CD4-positive, alpha-beta T cell treated with Interleukin-1 beta for 1 hour (primary cell): ENCODE results near the gene SURF6.

Experiments used
- DNase-seq, 2 donors: peaks; one replicate each; pipeline ENCODE4 v3.0.0-alpha.2; 2020 to 2022

Gene SURF6

DNA sequence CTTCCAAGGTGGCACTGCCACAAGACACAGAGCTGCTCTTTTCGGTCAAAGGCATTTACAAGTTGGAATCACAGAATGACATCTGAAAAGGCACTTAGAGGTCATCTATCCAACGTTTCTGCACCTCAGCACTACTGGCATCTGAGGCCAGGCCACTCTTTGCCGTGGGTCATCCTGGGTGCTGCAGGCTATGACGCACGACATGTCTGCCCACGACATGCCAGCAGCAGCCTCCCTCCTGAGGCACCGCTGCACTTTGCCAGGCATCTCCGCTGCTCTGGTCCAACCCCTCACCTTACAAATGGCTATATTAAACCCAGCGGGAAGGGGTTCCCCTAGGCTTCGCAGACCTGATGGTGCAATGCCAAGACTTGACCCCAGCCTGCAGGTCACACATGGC is 31.8 kb upstream of the SURF6 start:
- no peak for DNase-seq

- DNase-seq = no peak
Measured at GRCh38 chr9:133367221-133367620, 31.2 kb upstream of the SURF6 start.

DNA sequence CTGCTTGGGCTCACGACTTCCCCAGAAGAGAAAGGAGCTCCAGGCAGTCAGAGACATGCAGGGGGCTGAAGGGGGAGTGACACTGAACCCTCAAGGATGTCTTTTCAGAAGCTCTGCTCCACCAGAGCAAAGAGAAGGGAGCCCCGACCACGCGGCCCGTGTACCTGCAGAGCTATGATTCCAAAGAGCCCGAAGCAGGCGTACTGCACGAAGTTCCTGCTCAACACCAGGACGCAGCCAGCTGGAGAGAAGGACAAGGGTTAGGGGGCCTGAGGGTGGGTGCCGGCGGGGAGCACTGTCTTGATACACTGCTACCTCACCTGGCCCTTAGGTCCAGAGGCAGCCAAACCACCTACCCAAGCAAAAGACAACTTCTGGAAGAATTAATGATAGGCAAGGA is 30.4 kb upstream of the SURF6 start:
- DNase-seq = no peak

GRCh38 chr9:133362359-133363044 is 26.5 kb upstream of the SURF6 start:
- no peak for DNase-seq

GRCh38 chr9:133361507-133362092 is 25.6 kb upstream of the SURF6 start:
- DNase-seq = no peak

DNA sequence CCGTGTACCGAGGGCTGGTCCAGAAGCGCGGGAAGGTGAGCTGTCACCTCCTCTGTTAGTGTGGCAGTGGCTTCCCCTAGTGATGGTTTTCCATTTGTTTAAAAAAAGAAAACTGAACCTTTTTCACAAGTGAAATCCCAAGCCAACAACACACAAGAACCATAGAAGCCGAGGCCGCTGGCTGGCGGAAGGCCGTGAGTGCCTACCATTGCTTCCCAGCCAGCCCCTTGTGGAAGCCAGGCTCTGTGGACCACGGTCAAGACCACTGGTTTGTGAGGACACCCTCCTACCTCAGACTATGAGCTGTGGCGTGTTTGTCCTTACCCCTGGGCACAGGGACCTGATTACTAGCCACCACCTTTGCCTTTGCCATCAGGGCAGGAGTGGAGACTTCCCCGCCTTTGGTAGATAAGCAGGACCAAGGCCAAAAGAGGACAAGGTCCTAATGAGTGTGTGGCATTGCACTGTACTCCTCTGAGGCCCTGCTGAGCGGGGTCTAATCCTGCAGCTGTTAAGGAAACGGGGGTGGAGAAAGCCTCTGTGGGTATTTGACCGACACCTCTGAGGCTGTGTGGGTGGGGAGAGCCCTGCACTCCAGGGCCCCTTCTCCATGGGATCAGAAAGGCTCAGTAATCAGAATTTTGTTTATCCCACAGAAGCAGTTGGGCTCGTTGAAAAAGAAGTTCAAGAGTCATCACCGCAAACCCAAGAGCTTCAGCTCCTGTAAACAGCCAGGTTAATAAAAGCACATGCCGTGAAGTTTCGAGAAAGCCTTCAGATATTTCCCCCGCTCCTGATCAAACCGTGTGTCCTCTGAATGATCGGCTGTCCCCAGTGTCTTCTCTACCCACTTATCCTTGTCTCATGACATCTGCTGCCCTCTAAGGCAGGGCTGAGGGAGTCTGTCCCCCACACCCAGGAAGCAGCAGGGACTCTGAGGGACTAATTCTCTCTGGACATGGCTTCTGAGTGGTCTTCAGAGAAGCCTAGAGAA is 24.7 kb upstream of the SURF6 start:
- no peak for DNase-seq

- no peak for DNase-seq
Measured at GRCh38 chr9:133359399-133360175, 23.6 kb upstream of the SURF6 start.

GRCh38 chr9:133357656-133358055 is 21.7 kb upstream of the SURF6 start:
- no peak for DNase-seq

DNA sequence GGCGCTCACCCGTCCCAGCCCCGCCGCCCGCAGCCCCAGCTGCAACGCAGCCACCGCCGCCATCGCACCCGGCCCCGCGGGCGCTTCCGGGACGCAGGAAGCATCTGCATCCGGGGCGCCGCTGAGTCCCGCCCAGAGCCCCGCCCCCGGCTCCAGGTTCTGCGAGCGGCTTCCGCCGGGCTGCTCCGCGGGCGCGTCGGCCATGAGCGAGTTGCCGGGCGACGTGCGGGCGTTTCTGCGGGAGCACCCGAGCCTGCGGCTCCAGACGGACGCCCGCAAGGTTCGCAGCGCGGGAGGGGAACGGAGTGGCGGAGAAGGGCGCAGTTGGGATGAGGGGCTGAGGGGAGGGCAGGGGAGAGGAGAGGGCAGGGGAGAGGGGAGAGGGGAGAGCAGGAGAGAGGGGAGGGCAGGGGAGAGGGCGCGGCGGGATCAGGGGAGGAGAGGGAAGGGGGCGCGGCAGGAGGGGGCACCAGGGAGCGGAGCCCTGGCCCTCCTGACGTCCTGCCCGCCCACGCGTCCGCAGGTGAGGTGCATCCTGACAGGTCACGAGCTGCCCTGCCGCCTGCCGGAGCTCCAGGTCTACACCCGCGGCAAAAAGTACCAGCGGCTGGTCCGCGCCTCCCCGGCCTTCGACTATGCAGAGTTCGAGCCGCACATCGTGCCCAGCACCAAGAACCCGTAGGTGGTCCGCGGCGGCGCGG is 20.6 kb upstream of the SURF6 start, which contains the start of the genes SURF1 and SURF2:
Gene SURF1 (minus strand): TSS at position 97 of the 701 bp plus-strand sequence. CDS start 34 bp downstream, at position 63.
Gene SURF2 (plus strand): TSS at position 160 of the 701 bp plus-strand sequence. CDS start 43 bp downstream, at position 203.
- DNase-seq = peak; percentile 88 to 89

DNA sequence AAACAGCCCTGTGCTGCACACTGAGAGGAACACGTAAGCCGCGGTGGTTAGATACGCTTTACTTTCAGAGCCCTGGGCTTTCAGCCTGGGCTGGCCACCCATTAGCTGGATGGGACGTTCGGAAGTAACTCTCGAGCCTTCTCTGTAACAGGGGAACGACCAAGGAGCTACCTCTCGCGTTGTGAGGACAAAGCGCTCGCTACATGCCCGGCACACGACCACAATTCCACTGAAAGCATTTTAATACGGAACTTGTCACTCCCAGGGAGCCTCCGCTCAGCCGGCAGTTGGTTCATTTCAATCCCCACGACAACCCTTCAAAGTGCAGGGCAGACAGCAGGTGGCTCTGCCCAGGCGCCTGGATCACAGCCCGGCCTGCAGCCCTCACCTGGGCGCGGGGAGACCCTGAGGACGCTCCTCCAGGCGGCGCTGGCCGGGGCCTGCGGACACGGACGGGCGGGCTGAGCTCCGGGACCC is 19.9 kb upstream of the SURF6 start:
- DNase-seq = no peak

- DNase-seq = no peak
Measured at GRCh38 chr9:133354766-133355165, 18.8 kb upstream of the SURF6 start.

- no peak for DNase-seq
Measured at GRCh38 chr9:133353548-133353947, 17.6 kb upstream of the SURF6 start.

DNA sequence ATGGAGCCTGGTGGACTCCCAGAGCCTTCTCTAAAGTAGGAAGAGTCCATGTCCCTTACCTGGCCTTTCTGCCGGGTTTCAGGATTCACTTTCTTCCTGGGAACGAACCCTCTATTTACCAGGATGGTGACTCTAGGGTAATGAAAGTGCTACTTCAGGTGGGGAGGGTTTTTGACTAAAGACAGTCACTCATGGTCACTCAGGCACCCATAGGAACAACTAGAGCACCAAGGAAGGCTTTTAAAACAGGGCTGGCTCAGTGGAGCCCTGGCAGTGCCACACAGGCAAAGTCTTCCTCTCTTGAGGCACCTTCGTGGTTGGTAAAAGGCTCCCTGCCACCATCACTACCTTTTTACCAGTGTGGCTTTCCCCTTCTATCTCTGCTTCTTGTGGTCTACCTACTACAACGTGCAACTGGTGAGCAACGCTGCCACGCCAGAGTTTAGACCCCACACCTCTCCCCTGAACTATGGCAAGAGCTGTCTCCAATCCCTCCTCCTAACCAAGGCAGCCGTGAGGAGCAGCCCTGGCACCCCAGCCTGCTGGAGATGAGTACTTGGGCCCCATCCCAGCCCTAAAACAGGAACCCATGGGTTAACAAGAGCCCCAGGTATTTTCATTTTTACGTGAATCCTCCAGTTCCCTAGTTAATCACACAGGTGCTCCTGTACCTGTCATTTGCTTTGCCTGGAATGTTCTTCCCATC is 16.8 kb upstream of the SURF6 start:
- DNase-seq = no peak

DNA sequence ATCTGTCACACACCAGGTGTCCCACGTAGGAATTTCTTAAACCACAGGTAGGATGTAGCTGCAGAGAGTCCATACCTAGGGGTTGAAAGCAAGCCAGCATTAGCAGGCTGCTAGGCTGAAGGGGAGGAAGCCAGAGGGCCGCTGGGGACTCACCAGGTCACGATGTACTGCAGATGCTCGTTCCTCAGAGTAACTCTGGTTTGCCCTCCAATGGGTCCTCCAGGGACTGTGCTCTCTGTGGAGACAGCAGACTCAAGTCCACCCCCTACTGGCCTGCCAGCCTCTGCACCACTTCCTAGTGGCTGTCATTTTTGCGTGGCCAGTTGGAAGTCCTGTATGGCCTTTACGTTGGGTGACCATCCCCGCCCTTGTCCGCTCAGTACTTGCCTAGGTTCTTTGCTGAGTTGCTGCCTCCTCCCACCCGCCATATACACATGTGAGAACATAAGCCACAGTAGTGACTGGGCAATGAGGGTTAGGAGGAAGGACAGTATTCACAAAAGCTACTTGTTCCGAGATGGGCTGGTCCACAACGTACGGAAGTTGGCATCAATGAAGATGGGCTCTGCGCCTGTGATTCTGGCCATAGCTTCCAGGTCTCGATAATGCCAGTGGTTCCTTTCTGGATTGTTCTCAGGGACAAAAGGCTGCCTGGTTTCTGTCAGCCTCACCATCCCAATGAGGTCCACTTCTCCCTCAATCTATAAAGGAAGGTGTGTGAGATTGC is 16.1 kb upstream of the SURF6 start:
- peak; percentile 36 to 37 for DNase-seq

- DNase-seq = no peak
Measured at GRCh38 chr9:133351526-133351907, 15.5 kb upstream of the SURF6 start.

DNA sequence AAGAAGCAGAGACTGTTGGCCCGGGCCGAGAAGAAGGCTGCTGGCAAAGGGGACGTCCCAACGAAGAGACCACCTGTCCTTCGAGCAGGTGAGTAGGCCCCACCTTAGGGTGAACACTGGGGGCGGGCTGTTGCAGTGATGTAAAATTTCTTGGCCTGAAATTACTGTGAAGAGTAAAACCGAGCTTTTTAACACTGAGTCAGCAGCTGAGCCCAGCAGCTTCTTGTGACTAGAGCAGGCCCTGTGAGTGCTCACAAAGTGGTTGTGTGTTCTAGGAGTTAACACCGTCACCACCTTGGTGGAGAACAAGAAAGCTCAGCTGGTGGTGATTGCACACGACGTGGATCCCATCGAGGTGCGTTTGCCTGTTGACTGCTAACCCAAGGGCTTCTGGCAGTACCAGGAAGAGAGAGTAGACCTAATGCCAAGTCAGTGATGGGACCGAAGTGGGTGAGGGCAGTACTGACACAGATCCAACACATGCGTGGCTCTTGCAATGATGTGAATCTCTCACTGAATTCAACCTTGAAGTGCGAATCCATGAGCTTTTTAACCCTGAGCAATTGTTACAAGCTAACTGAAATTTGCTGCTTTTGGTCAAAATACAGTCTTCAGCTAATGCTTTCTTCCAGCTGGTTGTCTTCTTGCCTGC is 14.1 kb upstream of the SURF6 start:
- no peak for DNase-seq

DNA sequence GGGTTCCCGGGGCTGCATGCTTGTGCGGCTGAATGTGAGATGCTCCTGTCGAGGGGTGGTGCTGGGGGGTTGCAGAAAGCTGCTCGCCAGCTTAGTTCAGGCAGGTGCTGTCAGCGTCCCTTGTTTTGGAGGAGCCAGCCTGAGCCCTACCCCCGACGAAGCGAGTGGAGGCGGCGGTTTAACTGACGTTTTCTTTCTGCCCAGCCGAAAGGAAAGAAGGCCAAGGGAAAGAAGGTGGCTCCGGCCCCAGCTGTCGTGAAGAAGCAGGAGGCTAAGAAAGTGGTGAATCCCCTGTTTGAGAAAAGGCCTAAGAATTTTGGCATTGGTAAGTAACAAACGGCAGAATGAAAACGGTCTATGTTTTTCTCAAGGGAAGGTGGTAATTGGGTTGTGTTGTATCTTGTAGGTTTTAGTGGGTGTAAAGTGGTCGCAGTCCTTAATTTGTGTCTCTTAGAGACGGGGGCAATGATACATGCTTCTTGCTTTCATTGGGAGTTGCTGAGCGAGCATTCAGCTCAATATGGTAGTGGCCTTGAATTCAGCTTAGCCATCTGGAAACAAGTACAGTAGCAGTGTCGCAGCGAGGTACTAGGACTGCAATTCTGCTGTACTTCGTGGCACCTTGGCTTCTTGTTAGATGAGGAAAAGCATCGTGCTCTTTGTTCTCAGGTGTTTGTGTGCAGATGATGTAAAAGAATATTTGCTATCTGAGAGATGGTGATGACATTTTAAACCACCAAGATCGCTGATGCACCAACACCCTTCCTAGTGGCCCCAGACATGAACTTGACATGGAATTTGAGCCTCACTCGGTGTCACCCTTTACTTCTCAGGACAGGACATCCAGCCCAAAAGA is 13.0 kb upstream of the SURF6 start:
- DNase-seq = no peak

DNA sequence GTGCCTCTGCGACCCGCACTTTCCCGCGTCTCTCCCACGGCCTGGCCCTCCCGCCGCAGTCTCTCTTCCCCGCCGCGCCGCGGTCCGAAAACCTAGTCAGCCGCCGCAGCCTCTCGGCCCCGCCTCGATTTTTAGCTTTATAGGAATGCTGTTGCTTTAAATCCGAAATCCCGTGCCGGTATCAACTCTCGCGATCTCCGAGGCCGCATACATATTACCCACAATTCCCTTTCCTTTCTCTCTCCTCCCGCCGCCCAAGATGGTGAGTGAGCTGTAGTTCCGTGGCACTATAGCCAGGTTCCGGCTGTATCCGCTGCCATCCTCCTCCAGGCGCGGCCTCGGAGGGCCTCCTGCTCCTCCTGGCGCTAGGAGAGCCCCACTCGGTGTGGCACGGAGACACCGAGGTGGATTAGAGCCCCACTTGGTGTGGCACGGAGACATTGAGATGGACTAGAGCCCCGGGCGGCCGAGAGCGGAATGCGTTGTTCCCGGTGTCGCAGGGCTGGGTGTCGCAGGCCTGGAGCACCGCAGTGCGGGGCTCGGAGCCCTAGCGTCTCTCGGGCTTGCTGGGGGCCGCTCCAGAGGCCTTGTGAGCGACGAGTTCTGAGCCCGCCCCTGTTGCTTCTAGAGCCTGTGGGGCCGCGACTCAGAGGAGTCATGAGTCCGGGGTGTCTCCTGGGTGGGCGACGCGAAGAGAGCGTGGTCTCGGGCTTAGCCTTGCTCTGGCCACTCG is 12.2 kb upstream of the SURF6 start, which contains the start of the genes MED22 and RPL7A:
Gene MED22 (minus strand): TSS at position 147 of the 733 bp plus-strand sequence. CDS start 1,469 bp downstream, outside the sequence.
Gene RPL7A (plus strand): TSS at position 234 of the 733 bp plus-strand sequence. CDS start 26 bp downstream, at position 260.
- DNase-seq = peak; percentile 93 to 94
